Daoy (cell line): ENCODE measurements around the gene PAN3. TPM values are rescaled to one million over a fixed set of nuclear protein-coding genes. Genes with fewer than 3 reads are reported as not detected.

Source experiments
- DNase-seq: peaks from one replicate; pipeline ENCODE4 v3.0.0-alpha.2; 2015; ENCODE audit warnings: low read depth
- total RNA-seq: library from RNA; depleted of rRNA; stranded (reverse); fragments of >200 nt; shearing (Covaris generic); gene quantifications from 2 replicates; pipeline ENCODE4 v1.2.3, GENCODE V29; 2014

Gene PAN3
- total RNA-seq, 1 experiment from 2014 or later = 8.2 TPM

DNA sequence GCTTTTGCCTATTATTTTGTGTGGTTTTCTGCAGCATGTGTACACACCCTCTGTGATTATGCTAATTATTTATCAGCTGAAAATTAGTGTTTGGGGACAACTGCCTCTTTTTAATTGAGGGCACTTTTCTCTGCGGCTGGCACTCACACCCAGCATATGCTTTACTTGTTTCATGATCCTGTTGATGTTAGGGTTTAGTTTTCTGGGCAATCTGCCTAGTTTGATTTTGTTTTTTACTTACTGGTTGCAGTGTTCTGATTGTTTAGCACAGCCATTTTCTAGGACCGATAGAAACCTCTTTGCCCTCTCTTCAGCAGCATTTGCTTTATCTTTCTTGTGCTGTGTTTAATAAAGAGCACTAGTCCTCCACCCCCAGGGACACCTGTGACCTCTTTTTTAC lies 161.6 kb downstream of the PAN3 start:
- no peak for DNase-seq

GRCh38 chr13:28301839-28302238 lies 163.5 kb downstream of the PAN3 start:
- no peak for DNase-seq

DNA sequence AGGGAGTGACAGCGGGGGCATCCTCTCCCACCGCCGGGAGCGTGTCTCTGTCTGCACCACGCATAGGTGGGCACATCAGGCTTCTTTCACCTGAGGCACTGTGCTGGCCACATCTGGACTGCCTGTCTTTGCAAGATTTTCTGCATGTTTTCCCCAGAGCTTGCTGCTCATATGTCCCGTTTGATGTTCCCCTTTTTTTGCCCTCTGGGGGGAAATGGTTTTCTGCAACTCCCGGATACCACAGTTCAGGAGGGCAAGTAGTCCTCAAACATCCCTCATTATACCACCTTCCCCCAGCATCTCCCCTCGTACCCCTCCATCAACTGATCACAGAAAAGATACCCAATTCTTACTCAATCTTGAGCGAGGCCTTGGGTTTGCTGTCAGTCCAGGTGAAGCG lies 168.0 kb downstream of the PAN3 start:
- DNase-seq = no peak

DNA sequence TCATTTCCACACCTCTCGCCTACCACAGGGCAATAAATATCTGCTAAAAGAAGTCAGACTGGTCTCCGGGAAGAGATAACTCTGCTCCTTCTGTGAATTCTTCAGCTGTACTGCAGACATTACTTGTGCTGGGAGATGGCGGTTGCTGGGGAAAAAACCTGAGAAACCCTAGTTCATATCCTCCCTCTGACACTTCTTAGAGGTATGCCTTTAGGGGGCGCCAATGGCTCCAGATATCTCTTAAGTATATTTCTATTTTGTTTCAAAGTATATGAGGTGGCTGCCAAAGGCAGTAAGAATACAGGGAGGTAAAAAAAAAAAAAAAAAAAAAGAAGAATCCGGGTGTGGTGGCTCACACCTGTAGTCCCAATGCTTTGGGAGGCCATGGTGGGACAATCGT lies 175.2 kb downstream of the PAN3 start:
- no peak for DNase-seq

- no peak for DNase-seq
Measured at GRCh38 chr13:28314879-28315278, 176.5 kb downstream of the PAN3 start.

- no peak for DNase-seq
Measured at GRCh38 chr13:28316129-28316528, 177.8 kb downstream of the PAN3 start.

GRCh38 chr13:28316836-28317235 lies 178.5 kb downstream of the PAN3 start:
- no peak for DNase-seq

DNA sequence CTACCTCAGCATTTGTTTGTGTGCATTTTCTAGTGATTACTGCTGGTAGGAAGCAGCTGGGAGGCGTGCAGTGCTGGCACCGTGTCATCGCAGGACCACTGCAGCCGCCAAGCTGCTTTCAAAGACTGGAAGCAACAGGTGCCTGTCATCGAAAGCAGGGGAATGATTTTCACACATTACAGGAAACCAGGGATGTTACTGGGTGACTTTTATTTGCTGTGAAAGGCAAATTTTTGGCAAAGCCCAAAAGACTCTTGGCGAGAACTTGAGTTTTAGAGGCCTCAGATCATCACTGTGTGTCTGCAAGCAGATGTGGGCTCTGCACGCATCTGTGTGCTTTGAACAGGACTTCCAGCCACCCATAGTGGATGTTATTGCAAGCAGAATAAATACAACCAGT lies 180.2 kb downstream of the PAN3 start:
- no peak for DNase-seq

DNA sequence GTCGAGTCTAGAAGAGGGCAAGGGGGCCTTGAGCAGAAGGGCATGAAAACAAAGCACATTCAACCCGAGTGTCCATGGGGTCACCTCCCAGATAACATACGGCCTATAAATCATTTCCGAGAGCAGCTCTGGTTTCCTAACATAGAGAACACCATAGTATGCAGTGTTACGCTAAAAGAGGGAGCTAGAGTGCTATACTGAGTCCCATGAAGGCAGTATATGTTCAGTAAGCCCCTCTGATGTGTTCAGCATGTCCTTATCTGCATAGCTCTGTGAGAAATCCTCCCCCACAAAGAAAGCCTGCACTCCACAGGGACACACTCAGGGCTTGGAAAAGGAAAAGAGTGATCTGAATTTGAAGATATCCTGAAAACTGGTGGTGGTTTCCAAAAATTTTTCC lies 181.2 kb downstream of the PAN3 start:
- DNase-seq = no peak

DNA sequence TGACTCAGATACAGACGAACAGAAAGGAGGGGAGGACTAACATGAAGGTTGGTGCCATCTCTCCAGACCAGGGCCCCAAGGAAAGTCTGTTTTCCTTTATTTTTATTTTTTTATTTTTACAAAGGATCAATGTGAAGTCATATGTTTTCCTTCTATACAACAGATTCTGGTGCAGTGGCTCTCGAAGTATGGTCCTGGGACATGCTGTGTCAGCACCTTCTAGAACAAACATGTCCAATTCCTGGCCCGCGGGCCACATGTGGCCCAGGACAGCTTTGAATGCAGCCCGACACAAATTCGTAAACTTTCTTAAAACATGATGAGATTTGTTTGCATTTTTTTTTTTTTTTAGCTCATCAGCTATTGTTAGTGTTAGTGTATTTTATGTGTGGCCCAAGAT lies 181.9 kb downstream of the PAN3 start:
- DNase-seq = no peak

DNA sequence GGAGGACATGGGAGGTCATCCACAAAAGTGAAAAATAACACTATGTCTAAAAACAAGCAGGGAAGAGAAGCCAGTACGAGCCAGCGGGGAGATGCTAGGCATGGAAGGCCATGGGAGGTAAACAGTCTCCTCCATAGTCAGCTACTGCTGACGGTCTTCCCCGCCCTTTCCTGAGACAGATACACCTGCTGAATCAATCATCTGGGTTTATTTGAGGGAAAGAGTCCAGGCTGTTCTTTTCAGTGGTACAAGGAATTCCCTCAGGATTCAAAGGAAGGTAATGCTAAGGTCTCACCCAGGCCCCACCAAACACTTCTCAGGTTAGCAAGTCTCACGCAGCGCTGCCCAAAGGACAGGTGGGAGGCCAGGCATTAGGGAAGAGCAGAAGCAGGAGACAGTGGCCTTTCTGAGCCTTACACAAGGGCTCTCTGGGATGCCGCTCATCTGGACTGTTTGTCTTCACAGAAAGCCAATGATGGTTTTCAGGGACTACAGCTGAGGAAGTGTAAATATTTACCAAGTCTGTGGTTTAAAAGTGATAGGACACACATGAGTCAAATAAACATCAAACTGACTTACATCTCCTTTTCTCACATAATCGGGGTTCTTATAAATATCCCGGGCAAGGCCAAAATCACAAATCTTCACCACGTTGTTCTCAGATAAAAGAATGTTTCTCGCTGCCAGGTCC lies 182.7 kb downstream of the PAN3 start:
- DNase-seq = no peak

- DNase-seq = no peak
Measured at GRCh38 chr13:28321756-28322155, 183.4 kb downstream of the PAN3 start.

DNA sequence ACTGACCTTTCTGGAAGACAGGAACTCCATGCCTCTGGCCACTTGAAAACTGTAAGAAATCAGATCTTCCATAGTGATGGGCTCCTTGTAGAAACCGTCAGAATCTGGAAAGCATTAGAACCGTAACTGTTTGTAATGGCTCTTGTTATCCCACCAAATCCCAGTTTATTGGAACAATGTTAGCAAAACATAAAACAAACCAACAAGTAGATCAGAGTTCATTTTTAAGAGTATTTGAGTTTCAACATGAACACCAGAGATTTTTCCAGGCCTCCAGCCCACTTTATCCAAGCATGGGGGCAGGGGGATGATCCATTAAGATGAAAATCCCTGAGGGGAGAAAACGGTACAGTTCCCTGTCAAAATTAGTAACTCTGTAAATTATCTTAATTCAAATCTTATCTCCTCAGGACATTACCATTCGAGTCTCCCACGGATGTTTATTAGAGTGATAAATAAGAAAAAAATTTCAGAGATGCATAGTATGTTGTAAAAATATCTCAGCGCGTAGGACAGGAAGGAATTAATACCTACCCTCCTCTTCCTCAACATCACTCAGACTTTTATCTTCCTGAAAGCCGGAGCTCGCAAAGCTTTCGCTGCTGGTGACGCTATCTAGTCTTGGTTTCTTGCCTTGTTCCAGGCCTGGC lies 184.0 kb downstream of the PAN3 start:
- no peak for DNase-seq

DNA sequence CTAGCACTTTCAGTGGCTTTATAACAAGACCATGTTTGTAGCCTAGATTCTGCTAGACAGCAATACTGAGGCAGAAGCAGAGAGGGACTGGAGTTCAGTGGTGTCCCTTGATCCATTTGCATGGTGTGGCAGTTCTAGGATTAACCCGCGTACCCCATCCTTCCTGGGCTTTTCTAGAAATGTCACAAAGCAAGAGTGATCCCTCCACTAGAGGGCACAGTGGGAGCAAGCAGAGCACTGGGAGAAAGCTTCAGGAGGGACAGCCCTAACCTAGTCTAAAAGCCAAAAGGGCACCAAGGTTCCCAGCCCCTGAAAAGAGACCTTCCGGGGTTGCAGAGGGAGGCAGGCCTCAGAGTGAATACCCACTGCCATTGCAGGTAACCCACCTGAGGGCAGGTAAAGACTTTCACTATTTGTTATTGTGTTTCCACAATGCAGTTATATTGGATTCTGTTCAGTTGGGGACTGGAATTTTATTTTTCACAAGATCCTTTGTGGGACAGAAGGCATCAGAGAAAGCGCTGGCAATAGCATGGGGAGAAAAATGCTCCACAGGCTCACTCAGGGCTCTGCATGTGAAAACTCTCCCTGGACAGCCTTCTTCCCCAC lies 185.9 kb downstream of the PAN3 start:
- peak; percentile 63 for DNase-seq

DNA sequence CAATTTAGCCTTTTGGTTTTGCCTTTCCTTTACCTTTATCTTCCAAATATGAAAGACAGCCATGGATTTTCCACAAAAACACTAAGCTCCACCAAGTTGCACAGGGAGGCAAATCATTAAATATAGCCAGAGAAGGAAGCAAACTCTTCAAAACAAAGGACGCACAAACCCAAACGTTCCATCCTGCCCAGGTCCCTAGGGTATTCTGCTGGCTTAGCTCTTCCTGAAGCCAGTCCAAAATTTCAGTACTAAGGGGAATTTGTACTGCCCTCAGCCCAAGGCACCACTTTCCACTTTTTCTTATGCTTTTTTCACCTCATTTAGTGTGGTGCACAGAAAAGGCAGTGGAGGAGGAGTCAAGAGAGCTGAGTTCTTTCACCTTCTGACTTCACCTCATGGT lies 186.7 kb downstream of the PAN3 start:
- no peak for DNase-seq

DNA sequence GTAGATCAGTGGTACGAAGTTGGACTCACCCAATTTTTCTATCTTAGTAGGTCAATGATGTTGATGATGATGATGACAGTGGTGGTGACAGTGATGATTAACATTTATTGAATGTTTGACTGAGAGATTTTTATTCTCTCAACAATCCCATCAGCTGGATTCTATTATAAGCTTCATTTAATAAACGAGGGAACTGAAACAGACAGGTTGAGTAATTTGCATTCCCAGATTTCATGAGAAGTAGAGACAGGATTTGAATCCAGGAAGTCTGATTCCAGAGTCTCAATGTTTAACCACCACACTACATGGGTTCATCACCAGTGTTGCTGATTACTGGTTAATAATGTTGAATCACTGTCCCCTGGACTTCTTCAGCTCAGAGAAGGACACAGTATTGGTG lies 187.7 kb downstream of the PAN3 start:
- no peak for DNase-seq

GRCh38 chr13:28327373-28328270 lies 189.3 kb downstream of the PAN3 start:
- DNase-seq = no peak

DNA sequence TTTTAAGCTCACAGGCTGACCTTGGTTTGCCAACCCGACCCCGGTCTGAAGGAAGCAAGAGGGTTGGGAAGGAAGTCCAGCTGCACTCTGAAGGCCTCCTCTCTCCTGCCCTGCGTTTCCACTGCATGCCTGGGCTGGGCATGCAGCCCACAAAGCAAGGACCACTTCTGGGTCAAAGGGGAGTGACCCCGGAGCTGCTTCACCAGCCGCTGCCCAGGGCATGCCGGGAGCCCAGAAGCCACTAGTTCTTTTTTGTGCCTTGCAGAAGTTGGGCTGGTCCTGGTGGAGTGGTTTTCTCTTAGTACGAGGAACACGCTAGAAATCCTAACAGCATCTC lies 189.9 kb downstream of the PAN3 start:
- DNase-seq = no peak

- DNase-seq = peak; percentile 60
Measured at GRCh38 chr13:28329395-28330158, 191.2 kb downstream of the PAN3 start.

DNA sequence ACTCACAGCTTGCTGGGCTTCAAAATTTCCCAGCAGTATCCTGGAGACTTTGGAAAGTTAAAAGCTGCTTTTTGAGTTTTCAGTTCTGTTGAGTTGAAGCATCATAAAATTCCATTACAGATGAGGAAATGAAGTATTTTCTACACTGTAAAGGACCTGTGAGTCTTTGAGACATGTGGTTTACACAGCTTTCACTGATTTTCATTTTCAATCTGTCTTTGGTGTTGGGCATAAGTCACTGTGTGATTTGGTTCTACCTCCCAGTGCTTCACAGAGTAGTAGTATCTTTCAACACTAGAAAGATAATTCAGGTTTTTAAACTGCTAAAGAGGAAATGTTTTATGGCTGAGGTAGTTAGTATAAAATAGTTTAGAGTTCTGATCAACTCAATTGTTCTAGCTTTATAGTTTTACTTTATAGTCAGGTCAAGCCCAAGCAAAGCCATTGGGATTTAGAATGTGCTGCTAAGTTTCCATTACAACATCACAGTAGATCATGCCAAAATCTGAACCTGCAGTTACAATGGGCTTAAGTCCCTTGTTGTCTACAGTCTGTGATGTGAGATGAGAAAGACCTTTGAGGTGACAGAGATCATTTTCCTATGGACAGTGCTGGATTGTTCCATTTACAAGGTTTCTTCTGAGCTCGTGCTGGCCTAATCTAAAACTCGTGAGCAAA lies 195.0 kb downstream of the PAN3 start:
- DNase-seq = no peak

GRCh38 chr13:28336193-28336657 lies 197.9 kb downstream of the PAN3 start:
- no peak for DNase-seq
